ENCODE measurements around the gene ELL. TPM values are rescaled to one million over a fixed set of nuclear protein-coding genes. Genes with fewer than 3 reads are reported as not detected.

The ELL gene
- total RNA-seq, 1 donor from 2014 or later = 11.6 TPM

DNA sequence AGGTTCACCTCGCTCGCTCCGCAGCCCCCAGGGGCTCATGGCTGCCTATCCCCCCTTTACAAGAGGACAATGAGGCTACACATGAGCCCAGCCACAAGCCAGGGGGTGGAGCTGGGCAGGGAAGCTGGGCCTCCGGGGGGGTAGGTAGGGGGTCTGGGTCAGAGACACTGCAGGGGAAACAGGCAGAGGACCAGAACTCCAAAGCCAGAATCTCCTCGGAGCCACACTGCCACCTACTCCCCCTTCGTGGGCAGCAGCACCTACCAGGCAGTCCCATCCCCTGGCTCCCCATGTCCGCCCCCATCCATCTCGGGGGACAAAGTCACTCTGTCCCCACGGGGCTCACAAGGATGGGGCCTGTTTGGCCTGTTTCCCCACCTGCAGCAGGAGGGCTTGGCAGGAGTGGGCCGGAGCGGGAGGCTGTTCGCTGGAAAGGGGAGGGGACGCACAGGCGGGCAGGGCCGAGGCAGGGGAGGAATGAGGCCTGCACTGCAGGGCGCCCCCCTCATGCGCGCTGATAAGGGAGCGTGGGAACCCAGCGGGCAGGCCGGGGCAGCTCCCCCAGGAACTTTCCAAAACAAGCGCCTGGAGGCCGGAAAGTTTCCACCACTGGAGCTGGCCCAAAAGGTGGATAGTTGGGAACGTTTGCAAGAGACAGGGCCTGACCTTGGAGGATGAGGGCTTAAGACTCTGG, 83.4 kb downstream of the ELL start:
- no peak overlapping the region for H3K4me3 Mint-ChIP-seq (ENCODE audit: unreplicated experiment)
- TF ChIP-seq, protein P1, sequence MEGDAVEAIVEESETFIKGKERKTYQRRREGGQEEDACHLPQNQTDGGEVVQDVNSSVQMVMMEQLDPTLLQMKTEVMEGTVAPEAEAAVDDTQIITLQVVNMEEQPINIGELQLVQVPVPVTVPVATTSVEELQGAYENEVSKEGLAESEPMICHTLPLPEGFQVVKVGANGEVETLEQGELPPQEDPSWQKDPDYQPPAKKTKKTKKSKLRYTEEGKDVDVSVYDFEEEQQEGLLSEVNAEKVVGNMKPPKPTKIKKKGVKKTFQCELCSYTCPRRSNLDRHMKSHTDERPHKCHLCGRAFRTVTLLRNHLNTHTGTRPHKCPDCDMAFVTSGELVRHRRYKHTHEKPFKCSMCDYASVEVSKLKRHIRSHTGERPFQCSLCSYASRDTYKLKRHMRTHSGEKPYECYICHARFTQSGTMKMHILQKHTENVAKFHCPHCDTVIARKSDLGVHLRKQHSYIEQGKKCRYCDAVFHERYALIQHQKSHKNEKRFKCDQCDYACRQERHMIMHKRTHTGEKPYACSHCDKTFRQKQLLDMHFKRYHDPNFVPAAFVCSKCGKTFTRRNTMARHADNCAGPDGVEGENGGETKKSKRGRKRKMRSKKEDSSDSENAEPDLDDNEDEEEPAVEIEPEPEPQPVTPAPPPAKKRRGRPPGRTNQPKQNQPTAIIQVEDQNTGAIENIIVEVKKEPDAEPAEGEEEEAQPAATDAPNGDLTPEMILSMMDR (IDR thresholded peaks at IDR 0.05; ENCODE audit: partially characterized antibody, unreplicated experiment) = no peak

GRCh38 chr19:18437491-18438330, 84.2 kb downstream of the ELL start, which contains the start of gene ISYNA1:
TSS of gene ISYNA1 (minus strand) at chr19:18438133. CDS start at chr19:18437979, 154 bp downstream.
- peak; percentile 62 for DNase-seq
- Mint-ChIP-seq H3K27me3 (ENCODE audit: unreplicated experiment) (peaks cover 12% of the 10 kb centered on the region), H3K4me3 (ENCODE audit: unreplicated experiment) (peak within 1 kb of the TSS; percentile 73), H3K4me1 (ENCODE audit: low read depth, unreplicated experiment) (peaks cover 6% of the 10 kb centered on the region), H3K9me3 (ENCODE audit: unreplicated experiment) (peaks cover 9% of the 10 kb centered on the region), H3K36me3 (ENCODE audit: unreplicated experiment) (peaks cover 4% of the 10 kb centered on the region), H3K27ac (ENCODE audit: unreplicated experiment) (no peak within 1 kb of the TSS)
- TF ChIP-seq, protein P1 (IDR thresholded peaks at IDR 0.05; ENCODE audit: partially characterized antibody, unreplicated experiment) = peak; percentile 10

More for the DNA sequence above, 83.4 kb downstream of the ELL start:
- Mint-ChIP-seq H3K9me3 (ENCODE audit: unreplicated experiment) (peaks cover 10% of the 10 kb centered on the region), H3K27me3 (ENCODE audit: unreplicated experiment) (peaks cover 12% of the 10 kb centered on the region), H3K27ac (ENCODE audit: unreplicated experiment) (no peak overlapping the region), H3K4me1 (ENCODE audit: low read depth, unreplicated experiment) (peaks cover 11% of the 10 kb centered on the region), H3K36me3 (ENCODE audit: unreplicated experiment) (peaks cover 5% of the 10 kb centered on the region)
- peak; percentile 35 for DNase-seq

DNA sequence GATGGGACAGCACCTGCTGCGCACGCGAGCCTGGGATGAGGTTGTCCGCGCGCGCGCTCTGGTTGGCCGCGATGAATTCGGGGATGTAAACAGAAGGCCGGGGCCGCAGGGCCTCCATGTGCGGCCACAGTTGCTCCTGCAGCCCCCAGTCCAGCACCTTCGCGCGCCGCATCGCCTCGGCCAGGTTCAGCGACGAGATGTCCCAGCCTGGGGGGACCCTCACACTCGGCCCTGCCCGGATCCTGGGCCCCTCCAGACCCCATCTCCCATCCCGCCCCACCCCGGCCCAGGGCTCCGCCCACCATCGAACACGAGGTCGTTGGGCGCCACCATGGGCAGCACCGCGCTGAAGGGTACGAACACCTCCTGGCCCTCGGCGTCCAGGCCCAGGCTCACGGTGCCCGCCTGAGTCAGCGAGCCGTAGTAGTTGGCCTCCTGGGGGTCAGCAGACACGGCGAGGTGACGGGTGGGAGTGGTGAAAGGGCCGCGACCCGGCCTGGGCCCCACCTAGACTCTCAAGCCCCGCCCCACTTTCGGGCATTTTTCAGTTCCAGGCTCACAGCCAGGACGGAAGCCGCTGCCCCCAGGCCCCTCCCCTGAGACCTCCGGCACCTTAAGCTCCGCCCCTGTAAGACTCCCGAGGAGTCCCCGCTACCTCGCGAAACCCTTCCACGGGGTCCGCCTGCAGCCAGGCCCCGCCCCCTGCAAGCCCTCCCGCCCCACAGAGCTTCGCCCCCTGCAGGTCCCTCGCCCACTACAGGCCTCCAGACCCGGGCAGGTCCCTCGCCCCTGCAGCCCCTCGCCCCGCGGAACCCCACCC, 85.0 kb downstream of the ELL start:
- H3K4me3 Mint-ChIP-seq (ENCODE audit: unreplicated experiment) = peak overlapping the region; percentile 80
- no peaks in the 10 kb centered on the region for H3K36me3 Mint-ChIP-seq (ENCODE audit: unreplicated experiment)
- peak; percentile 82 for DNase-seq
- H3K27me3 Mint-ChIP-seq (ENCODE audit: unreplicated experiment) = peaks cover 11% of the 10 kb centered on the region
- H3K27ac Mint-ChIP-seq (ENCODE audit: unreplicated experiment) = peak overlapping the region; percentile 70
- H3K9me3 Mint-ChIP-seq (ENCODE audit: unreplicated experiment) = peaks cover 5% of the 10 kb centered on the region
- TF ChIP-seq, protein P1 (IDR thresholded peaks at IDR 0.05; ENCODE audit: partially characterized antibody, unreplicated experiment) = peak; percentile 34
- peaks cover 3% of the 10 kb centered on the region for H3K4me1 Mint-ChIP-seq (ENCODE audit: low read depth, unreplicated experiment)

- Mint-ChIP-seq H3K27ac (ENCODE audit: unreplicated experiment) (peak overlapping the region; percentile 70), H3K4me3 (ENCODE audit: unreplicated experiment) (peak overlapping the region; percentile 80), H3K4me1 (ENCODE audit: low read depth, unreplicated experiment) (peaks cover 3% of the 10 kb centered on the region), H3K27me3 (ENCODE audit: unreplicated experiment) (peaks cover 11% of the 10 kb centered on the region), H3K9me3 (ENCODE audit: unreplicated experiment) (peaks cover 5% of the 10 kb centered on the region), H3K36me3 (ENCODE audit: unreplicated experiment) (no peaks in the 10 kb centered on the region)
- TF ChIP-seq, protein P1 (IDR thresholded peaks at IDR 0.05; ENCODE audit: partially characterized antibody, unreplicated experiment) = no peak
- peak; percentile 22 for DNase-seq
Measured at GRCh38 chr19:18435842-18436670, 85.8 kb downstream of the ELL start.

Data from glutamatergic neuron (in vitro differentiated cells).